Measurements from ENCODE around the gene ASXL2. TPM values are rescaled to one million over a fixed set of nuclear protein-coding genes. Genes with fewer than 3 reads are reported as not detected.

Gene ASXL2
- total and polyA plus RNA-seq, 2 of the 13 experiments (the other 11 are each of a cell fraction or from before 2014, with no cell fraction given): 12.1 to 19.2 TPM

DNA sequence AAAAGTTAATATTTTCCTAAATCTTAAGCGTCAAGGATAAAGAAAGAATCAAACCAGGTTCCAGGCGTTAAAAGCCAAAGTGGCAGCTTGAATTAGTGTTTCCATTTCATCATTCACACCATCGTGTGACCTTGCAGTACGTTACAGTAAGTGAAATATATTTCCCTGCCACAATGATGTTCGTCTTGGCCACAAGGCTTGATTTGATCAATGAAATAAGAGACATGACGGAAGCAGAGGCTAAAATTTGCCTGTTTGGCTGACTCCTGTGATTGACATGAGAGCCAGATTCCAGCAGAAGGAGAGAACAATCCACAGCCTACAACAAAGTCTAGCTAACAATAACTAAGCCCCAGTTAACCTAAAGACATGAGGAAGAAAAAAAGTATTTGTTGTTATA, 62.0 kb downstream of the ASXL2 start:
- Histone ChIP-seq H3K4me1 (ENCODE audit: insufficient read depth, low read length) (peaks cover 14% of the 10 kb centered on the region), H2AFZ (ENCODE audit: low read length) (no peak overlapping the region), H3K9me3 (ENCODE audit: low read length) (no peaks in the 10 kb centered on the region), H3K36me3 (replicated peaks in 1 of 2; ENCODE audit: control insufficient read depth in 1 of 2, insufficient read depth in 2 of 2, low read length in 2 of 2) (peaks cover 1 to 26% of the 10 kb centered on the region in 2 experiments; a peak in 3 of 5 replicates), H3K4me2 (ENCODE audit: low read depth, low read length) (no peak overlapping the region), H4K20me1 (ENCODE audit: insufficient read depth, low read length) (0 out of 2 replicates have a peak, but pooled peaks cover 5% of the 10 kb centered on the region), H3K27me3 (ENCODE audit: control insufficient read depth in 1 of 2, insufficient read depth in 2 of 2, low read length in 2 of 2) (no peaks in the 10 kb centered on the region), H3K27ac (ENCODE audit: extremely low read length, insufficient read depth, low read length) (no peak overlapping the region), H3K9ac (ENCODE audit: insufficient read depth, low read depth, low read length) (no peak overlapping the region), H3K79me2 (ENCODE audit: insufficient read depth, low read length) (peaks cover 48% of the 10 kb centered on the region), H3K4me3 (replicated peaks in 1 of 3; ENCODE audit: insufficient read depth in 1 of 3, low read depth in 2 of 3, low read length in 3 of 3) (no peak overlapping the region)
- DNase-seq (ENCODE audit: low spot score): no peak
- no peak for FAIRE-seq
- TF ChIP-seq ZNF777 (CRISPR knock-in tag; IDR thresholded peaks at IDR 0.05) (no peak), FLYWCH1 (CRISPR knock-in tag; IDR thresholded peaks at IDR 0.05) (no peak), BCL3 (CRISPR knock-in tag; IDR thresholded peaks at IDR 0.05) (no peak), SP4 (CRISPR knock-in tag; IDR thresholded peaks at IDR 0.05) (no peak), FOXA1 (IDR thresholded peaks at IDR 0.05) (no peak), FOXA1 (CRISPR knock-in tag; IDR thresholded peaks at IDR 0.05) (no peak), ZNF281 (CRISPR knock-in tag; IDR thresholded peaks at IDR 0.05; ENCODE audit: borderline replicate concordance) (no peak), ARID2 (CRISPR knock-in tag; IDR thresholded peaks at IDR 0.05; ENCODE audit: borderline replicate concordance) (no peak), NPAS2 (CRISPR knock-in tag; IDR thresholded peaks at IDR 0.05; ENCODE audit: borderline replicate concordance) (no peak), ZNF713 (CRISPR knock-in tag; IDR thresholded peaks at IDR 0.05) (no peak), ZFP91 (CRISPR knock-in tag; IDR thresholded peaks at IDR 0.05; ENCODE audit: borderline replicate concordance) (no peak), SOX5 (CRISPR knock-in tag; IDR thresholded peaks at IDR 0.05; ENCODE audit: borderline replicate concordance) (no peak), JUNB (CRISPR knock-in tag; IDR thresholded peaks at IDR 0.05; ENCODE audit: borderline replicate concordance) (no peak), KDM5B (CRISPR knock-in tag; IDR thresholded peaks at IDR 0.05; ENCODE audit: borderline replicate concordance) (no peak)
- TF ChIP-seq, protein P1, sequence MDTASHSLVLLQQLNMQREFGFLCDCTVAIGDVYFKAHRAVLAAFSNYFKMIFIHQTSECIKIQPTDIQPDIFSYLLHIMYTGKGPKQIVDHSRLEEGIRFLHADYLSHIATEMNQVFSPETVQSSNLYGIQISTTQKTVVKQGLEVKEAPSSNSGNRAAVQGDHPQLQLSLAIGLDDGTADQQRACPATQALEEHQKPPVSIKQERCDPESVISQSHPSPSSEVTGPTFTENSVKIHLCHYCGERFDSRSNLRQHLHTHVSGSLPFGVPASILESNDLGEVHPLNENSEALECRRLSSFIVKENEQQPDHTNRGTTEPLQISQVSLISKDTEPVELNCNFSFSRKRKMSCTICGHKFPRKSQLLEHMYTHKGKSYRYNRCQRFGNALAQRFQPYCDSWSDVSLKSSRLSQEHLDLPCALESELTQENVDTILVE (CRISPR knock-in tag; IDR thresholded peaks at IDR 0.05): no peak
- ChIA-PET CTCF (ENCODE audit: low intra/inter-chr PET ratio, low total read pairs) (no interaction called here), POLR2A (interaction anchor here (1.2 kb wide), 1 partner anchor 62 kb away, joined by 3 read pairs; the partner anchor contains the start of gene ASXL2)
- no peak for ATAC-seq
- intact Hi-C loops (cut with micrococcal nuclease; ENCODE audit: unreplicated experiment): no loop called here
- BruUV-seq (replicated peaks): no TSS peak
- 95% methylated on average over 6 of the region's 6 CpGs for WGBS (ENCODE audit: low lambda C conversion rate)
- in situ Hi-C loops (cut with HindIII; ENCODE audit: extremely low pct_ligation_motif_present, low pct_unique_long_range_greater_than_20kb): no loop called here
